Left kidney (tissue), 8 donors: ENCODE results near the gene OR6B3. TPM values are rescaled to one million over a fixed set of nuclear protein-coding genes. Genes with fewer than 3 reads are reported as not detected.
A peak's percentile ranks its signal among the peaks of the same experiment; 100 is the strongest.

Source experiments
- DNase-seq: peaks from one replicate; pipeline ENCODE4 v3.0.0-alpha.2; 2013
- long read RNA-seq, 8 donors: transcript quantifications; one replicate each; lab custom pipeline, GENCODE V29; 2026
- polyA plus RNA-seq: library from polyadenylated mRNA; unstranded; fragments of 120-200 nt; gene quantifications from one replicate; pipeline ENCODE4 v1.2.1, GENCODE V29; 2013; ENCODE audit not compliant: insufficient read length

OR6B3 gene
- not detected for polyA plus RNA-seq
- long read RNA-seq, donor 1: 0 reads
- long read RNA-seq, donor 2: 0 reads
- long read RNA-seq, donor 3: 0 reads
- long read RNA-seq, donor 4: 0 reads
- long read RNA-seq, donor 5: 0 reads
- long read RNA-seq, donor 6: 0 reads
- long read RNA-seq, donor 7: 0 reads
- long read RNA-seq, donor 8: 0 reads

DNA sequence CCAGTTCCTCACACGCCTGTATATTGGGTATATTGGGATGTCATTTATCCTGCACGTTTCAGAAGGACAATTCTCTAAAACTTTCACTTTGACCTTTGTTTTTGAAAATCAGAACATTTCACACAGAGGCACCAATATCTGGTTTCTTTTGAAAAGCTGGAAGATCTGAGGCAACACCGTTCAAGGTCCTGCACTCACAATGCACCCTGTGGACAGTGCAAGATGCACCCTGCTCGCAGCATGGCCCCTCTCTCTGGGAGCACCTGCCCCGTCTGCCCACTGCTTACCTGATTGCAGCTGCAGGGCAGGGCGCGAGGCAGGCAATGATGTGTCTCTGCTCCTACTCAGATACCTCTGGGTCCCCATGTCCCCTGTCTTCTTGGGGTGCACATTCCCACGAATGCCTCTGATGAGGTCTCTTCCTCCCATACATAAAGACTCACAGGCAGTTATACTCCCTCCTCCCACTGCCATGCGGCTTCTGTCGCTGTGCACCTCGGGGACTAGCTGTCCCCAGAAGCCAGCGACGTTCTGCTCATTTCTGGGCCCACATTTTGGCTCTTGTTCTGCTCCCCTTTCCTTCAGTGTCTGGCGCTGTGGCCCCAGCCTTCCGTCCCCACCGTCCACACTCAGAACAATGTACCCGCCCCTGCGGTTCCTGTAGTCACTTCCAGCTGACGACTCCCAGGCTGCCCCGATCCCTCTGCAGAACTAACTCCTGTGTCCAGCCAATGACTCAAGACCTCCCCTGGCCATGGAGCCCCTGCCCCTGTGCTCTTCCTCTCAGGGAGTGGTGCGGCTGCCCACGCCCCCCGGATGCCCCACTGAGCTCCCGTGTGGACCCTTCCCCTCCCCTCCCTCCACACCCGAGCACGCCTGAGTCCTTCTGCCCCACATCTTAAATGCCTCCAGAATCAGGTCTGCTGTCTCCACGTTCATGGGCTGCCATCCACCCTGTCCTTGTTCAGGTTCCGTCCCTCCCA is at the start of gene OR6B3:
Gene OR6B3 (minus strand): TSS at position 349 of the 983 bp plus-strand sequence.
- DNase-seq: no peak

DNA sequence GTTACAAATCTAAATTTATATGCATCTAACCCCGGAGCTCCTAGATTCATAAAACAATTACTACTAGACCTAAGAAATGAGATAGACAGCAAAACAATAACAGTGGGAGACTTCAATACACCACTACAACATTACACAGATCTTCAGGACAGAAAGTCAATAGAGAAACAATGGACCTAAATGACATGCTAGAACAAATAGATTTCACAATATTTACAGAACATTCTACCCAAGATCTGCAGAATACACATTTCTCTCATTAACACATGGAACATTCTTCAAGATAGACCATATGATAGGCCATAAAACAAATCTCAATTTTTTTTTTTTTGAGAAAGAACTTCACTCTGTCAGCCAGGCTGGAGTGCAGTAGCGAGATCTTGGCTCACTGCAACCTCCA is 45.0 kb upstream of the OR6B3 start:
- DNase-seq: no peak

DNA sequence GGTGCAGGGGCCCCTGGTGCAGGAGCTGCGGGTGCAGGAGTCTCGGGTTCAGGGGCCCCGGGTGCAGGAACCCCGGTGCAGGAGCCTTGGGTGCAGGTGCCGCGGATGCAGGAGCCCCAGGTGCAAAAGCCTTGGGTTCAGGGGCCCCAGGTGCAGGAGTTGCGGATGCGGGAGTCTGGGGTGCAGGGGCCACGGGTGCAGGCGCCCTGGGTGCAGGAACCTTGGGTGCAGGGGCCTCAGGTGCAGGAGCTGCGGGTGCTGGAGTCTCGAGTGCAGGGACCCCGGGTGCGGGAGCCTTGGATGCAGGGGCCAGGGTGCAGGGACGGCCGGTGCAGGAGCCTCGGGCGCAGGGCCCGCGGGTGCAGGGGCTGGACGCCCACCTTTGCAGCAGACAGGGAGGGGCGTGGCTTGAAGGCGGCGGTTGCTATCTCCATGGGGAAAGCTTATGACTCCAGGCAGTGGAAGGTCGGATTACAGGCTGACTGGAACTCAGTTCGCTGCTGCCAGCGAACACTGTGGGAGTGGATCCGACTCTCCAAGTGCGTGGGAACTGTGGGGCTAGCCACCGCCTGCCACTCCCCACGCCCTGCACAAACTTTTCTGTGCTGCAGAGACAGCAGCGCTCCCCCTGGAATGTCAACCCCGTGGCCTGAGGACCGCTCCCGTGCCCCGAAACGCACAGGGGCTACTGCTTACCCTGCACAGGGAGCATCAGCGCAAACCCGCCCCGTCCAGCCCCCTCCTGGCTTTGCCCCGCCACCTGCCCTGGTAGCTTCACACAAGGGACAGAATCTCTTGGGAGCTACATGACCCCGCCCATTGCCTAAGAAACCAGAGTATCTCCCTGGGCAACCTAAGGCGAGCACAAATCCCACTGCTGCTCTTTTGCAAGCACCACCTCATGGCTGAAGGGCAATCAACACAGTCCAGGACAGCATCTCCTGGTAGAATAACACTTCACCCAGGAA is 42.5 kb upstream of the OR6B3 start:
- peak; percentile 5 for DNase-seq

GRCh38 chr2:240089306-240089705 is 36.0 kb upstream of the OR6B3 start:
- no peak for DNase-seq

- no peak for DNase-seq
Measured at GRCh38 chr2:240086563-240086962, 33.2 kb upstream of the OR6B3 start.

- no peak for DNase-seq
Measured at GRCh38 chr2:240078631-240079030, 25.3 kb upstream of the OR6B3 start.

DNA sequence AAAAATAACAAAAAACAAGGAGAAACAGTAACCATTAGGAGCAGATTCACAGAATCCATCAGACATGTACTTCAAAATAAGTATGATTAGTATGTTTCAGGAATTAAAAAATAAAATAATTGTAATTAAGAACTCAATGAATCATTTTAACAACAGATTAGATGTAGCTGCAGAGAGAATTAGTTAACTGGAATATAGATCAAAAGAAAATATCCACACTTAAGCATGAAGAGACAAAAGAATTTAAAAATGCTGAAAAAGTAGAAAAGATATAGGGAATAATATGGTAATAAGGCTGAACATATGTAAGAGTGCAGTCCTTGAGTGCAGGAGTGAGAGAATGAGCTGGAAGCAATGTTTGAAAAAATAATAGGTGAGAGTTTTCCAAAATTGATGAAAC is 24.1 kb upstream of the OR6B3 start:
- DNase-seq: no peak

DNA sequence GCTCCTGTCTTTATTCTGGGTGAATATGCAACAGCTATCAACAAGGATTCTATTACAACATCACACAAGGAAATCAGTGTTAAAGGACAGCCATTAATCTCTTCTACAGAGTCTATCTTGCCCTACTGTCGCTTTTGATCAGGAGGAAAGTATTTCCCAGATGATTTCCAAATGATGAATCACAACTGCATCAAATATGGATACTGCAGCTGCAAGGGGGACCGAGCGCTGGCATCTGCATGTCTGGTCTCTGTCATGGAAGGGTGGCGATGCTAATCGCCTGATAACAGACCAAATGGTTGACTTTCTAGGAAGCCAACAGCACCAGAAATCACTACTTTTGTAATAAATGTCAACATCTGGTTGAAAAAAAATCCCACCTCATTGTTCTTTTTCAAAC is 21.2 kb upstream of the OR6B3 start:
- DNase-seq: no peak

- no peak for DNase-seq
Measured at GRCh38 chr2:240070907-240071306, 17.6 kb upstream of the OR6B3 start.

DNA sequence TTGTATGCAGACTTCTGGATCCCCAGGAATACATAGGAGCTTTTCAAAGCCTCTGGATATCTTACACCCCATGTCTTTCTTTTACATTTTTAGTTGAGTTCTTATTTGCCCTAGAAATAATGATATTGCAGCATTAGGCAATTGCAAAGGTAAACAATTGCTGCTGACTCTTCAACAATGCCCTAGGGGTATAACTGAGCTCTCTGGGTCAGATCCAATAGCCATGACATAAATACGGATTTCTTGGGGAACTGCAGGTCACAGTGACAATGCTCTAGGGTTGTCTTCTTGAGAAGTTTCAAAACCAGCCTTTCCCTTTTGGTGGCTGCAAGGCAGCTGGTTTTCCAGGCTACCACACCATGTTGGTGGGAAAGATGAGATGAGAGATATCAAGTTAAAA is 16.5 kb upstream of the OR6B3 start:
- no peak for DNase-seq

- DNase-seq: no peak
Measured at GRCh38 chr2:240068193-240068592, 14.9 kb upstream of the OR6B3 start.

DNA sequence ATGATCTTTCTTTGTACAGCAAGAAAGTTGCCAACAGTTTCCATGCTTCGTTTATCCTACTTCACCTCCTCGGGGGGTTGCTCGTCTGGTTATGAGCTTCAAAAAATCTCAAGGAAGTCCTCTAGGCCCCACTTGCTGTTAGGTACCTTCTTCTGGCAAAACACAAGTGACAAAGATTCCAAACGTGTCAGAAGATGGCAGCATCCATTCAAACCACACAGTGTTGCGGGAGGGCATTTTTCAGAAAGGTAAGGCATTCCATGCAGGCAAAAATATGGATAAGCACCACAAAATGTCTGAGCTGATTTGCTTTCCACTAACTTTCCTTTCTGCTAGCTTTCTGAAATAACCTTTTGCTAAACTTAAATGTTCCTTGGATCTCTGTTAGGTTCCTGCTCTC is 13.2 kb upstream of the OR6B3 start:
- DNase-seq: no peak

GRCh38 chr2:240064898-240065297 is 11.6 kb upstream of the OR6B3 start:
- no peak for DNase-seq

- peak; percentile 31 for DNase-seq
Measured at GRCh38 chr2:240060977-240061591, 7.8 kb upstream of the OR6B3 start.

- DNase-seq: no peak
Measured at GRCh38 chr2:240056678-240057077, 3.4 kb upstream of the OR6B3 start.

DNA sequence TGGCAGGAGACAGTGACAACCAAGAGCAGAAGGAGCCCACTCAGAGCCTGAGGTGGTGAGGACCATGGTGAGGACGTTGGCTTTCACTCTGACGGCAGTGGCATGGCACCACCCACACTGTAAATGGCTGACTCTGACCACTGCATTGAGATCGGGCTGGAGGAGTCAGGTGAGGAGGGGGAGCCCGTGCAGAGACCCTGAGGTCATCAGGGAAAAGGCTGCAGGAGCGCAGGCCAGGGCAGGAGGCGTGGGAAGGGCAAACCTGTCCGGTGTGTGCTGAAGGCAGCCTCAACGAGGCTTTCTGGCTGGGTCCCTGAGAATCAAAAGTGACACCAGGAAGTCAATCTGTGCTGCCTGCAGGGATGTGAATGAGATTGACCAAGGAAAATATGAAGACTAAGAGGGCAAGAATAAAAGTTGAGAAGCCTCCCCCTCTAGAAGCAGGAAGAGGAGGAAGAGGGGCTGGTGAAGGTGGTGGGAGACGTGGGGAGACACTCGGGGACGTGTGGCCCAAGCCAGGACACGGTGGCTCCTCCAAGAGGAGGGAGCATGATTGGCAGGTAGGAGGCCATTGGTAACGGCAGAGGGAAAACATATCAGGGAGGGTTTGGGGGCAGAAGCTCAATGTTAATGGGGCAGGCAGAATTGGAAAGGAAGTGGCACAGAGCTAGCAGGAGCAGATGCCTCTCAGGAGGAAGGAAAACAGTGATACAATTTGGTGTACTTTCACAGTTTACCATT is 2.0 kb upstream of the OR6B3 start:
- no peak for DNase-seq

DNA sequence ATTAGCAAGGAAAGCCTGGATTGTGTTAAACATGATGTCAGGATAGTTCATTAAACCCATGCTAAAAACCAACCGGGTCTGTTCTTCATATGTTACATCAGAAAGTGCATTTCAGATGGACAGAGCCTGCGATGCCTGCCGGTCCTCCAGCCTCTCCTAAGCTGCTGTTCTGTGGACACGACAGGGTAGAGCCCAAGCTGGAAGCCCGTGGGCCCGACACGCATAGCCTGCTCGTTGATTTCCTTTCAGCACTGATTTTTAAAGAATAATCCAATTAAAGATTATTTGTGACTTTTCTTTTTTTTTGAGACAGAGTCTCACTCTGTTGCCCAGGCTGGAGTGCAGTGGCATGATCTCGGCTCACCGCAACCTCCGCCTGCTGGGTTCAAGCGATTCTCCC is 797 bp downstream of the OR6B3 start:
- no peak for DNase-seq

DNA sequence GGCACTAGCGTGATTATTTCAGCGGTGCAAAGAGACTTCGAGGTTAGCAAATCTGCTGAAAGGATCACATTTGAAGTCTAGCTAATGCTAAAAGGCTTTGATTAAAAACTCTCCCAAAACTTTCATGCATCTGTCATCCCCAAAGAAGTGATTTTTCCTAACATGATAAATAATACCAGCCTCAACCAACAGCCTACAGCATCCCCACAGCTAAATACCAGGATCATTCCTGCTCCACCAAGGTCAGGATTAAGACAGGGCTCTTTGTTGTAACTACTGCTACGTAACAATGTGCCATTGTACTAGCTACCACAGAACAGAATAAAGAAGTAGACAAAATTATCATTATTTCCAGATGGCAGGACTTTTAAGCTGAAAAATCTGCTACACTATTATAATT is 1.6 kb downstream of the OR6B3 start:
- no peak for DNase-seq

DNA sequence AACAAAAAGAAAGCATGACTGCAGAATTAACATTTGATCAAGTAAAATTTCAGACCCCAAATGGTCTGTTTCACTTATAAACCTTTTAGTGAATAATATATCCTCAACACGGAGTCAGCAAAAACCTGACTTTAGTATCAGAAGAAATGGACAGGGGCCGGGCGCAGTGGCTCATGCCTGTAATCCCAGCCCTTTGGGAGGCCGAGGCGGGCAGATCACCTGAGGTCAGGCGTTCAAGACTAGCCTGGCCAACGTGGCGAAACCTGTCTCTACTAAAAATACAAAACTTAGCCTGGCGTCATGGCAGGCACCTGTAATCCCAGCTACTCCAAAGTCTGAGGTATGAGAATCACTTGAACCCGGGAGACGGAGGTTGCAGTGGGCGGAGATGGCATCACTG is 3.0 kb downstream of the OR6B3 start:
- no peak for DNase-seq

GRCh38 chr2:240048237-240048636 is 5.1 kb downstream of the OR6B3 start:
- DNase-seq: no peak

DNA sequence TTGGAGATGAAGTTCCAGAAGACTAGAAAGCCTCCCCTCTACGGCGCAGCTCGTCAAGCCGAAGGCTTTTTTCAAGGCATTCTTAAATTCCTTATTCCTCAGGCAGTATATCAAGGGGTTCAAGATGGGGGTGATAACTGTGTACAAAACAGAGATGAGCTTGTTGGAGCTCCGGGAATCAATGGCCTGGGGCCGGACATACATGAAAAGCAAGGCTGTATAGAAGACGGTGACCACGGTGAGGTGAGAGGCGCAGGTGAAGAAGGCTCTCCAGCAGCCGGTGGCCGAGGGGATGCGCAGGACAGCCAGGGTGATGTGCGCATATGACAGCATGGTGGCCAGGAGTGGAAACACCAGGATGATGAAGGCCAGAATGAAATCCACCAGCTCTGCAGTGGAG is 8.2 kb downstream of the OR6B3 start:
- no peak for DNase-seq
